ENCODE measurements around the gene MAGEA8.
"Not testable (repeated sequence)": the region's sequence is repeated elsewhere in the genome, so short reads cannot be mapped to it uniquely, and the experiment has no call there.

DNA sequence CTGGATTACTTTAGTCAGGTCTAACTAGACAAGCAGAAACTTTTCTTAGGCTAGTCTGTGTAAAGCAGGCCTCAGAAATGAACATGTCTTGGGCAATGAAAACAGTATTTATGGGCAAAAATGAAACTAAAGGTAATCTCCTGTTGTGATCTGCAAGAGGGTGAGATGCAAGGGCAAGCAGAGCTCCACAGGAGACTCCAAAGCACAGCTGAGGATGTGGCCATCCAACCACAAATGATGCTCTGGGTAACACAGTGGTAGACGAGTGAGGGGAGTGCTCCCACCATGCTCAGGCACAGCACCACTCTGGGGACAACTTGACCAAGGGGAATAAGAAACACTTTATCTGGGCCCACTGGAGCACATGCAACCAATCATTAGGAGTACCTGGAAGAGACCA lies 47.7 kb downstream of the MAGEA8 start:
- TF ChIP-seq, protein P1, sequence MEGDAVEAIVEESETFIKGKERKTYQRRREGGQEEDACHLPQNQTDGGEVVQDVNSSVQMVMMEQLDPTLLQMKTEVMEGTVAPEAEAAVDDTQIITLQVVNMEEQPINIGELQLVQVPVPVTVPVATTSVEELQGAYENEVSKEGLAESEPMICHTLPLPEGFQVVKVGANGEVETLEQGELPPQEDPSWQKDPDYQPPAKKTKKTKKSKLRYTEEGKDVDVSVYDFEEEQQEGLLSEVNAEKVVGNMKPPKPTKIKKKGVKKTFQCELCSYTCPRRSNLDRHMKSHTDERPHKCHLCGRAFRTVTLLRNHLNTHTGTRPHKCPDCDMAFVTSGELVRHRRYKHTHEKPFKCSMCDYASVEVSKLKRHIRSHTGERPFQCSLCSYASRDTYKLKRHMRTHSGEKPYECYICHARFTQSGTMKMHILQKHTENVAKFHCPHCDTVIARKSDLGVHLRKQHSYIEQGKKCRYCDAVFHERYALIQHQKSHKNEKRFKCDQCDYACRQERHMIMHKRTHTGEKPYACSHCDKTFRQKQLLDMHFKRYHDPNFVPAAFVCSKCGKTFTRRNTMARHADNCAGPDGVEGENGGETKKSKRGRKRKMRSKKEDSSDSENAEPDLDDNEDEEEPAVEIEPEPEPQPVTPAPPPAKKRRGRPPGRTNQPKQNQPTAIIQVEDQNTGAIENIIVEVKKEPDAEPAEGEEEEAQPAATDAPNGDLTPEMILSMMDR (IDR thresholded peaks at IDR 0.05 in 2 of 3, conservative IDR thresholded peaks at IDR 0.05 in 1 of 3; ENCODE audit: insufficient read depth in 2 of 3, low read depth in 1 of 3, low read length in 3 of 3) = not testable (repeated sequence)
- TF ChIP-seq BRCA1 (IDR thresholded peaks at IDR 0.05); BRCA1 (CRISPR knock-in tag; IDR thresholded peaks at IDR 0.05); RAD21 (CRISPR knock-in tag; conservative IDR thresholded peaks at IDR 0.05 in 1 of 2, IDR thresholded peaks at IDR 0.05 in 1 of 2); FOS (IDR thresholded peaks at IDR 0.05; ENCODE audit: extremely low read depth, insufficient read length); EZH2 (IDR thresholded peaks at IDR 0.05; ENCODE audit: borderline replicate concordance, low read depth, low read length); TEAD4 (IDR thresholded peaks at IDR 0.05; ENCODE audit: low read length); TEAD4 (CRISPR knock-in tag; IDR thresholded peaks at IDR 0.05; ENCODE audit: borderline replicate concordance); NCOA1 (IDR thresholded peaks at IDR 0.05; ENCODE audit: low read depth); ZNF184 (CRISPR knock-in tag; IDR thresholded peaks at IDR 0.05); ZNF354B (CRISPR knock-in tag; IDR thresholded peaks at IDR 0.05); ZNF561 (CRISPR knock-in tag; conservative IDR thresholded peaks at IDR 0.05); POLR2A (conservative IDR thresholded peaks at IDR 0.05); JUN (IDR thresholded peaks at IDR 0.05; ENCODE audit: borderline replicate concordance, low read depth, low read length); JUN (CRISPR knock-in tag; IDR thresholded peaks at IDR 0.05; ENCODE audit: borderline replicate concordance): not testable (repeated sequence)
- TF ChIP-seq, protein P2, sequence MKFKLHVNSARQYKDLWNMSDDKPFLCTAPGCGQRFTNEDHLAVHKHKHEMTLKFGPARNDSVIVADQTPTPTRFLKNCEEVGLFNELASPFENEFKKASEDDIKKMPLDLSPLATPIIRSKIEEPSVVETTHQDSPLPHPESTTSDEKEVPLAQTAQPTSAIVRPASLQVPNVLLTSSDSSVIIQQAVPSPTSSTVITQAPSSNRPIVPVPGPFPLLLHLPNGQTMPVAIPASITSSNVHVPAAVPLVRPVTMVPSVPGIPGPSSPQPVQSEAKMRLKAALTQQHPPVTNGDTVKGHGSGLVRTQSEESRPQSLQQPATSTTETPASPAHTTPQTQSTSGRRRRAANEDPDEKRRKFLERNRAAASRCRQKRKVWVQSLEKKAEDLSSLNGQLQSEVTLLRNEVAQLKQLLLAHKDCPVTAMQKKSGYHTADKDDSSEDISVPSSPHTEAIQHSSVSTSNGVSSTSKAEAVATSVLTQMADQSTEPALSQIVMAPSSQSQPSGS (CRISPR knock-in tag; IDR thresholded peaks at IDR 0.05) = not testable (repeated sequence)
- TF ChIP-seq, protein P3, sequence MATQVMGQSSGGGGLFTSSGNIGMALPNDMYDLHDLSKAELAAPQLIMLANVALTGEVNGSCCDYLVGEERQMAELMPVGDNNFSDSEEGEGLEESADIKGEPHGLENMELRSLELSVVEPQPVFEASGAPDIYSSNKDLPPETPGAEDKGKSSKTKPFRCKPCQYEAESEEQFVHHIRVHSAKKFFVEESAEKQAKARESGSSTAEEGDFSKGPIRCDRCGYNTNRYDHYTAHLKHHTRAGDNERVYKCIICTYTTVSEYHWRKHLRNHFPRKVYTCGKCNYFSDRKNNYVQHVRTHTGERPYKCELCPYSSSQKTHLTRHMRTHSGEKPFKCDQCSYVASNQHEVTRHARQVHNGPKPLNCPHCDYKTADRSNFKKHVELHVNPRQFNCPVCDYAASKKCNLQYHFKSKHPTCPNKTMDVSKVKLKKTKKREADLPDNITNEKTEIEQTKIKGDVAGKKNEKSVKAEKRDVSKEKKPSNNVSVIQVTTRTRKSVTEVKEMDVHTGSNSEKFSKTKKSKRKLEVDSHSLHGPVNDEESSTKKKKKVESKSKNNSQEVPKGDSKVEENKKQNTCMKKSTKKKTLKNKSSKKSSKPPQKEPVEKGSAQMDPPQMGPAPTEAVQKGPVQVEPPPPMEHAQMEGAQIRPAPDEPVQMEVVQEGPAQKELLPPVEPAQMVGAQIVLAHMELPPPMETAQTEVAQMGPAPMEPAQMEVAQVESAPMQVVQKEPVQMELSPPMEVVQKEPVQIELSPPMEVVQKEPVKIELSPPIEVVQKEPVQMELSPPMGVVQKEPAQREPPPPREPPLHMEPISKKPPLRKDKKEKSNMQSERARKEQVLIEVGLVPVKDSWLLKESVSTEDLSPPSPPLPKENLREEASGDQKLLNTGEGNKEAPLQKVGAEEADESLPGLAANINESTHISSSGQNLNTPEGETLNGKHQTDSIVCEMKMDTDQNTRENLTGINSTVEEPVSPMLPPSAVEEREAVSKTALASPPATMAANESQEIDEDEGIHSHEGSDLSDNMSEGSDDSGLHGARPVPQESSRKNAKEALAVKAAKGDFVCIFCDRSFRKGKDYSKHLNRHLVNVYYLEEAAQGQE (IDR thresholded peaks at IDR 0.05; ENCODE audit: borderline replicate concordance) = not testable (repeated sequence)
- TF ChIP-seq, protein P3 (CRISPR knock-in tag; IDR thresholded peaks at IDR 0.05; ENCODE audit: low read depth) = not testable (repeated sequence)

Data from K562 (cell line).